Mesenchymal stem cell (in vitro differentiated cells and primary cell): ENCODE data around the gene FMN1.
"Not testable (repeated sequence)": the region's sequence is repeated elsewhere in the genome, so short reads cannot be mapped to it uniquely, and the experiment has no call there.

Experiments used
- DNase-seq: peaks from one replicate; pipeline ENCODE4 v3.0.0-alpha.2; 2013
- H2AFZ ChIP-seq: one replicate; pipeline ENCODE4 v1.6.1; 2013; ENCODE audit warnings: low read depth, mild to moderate bottlenecking, control low read depth, inconsistent platforms, low read length, moderate library complexity
- H2AK5ac ChIP-seq: 2 replicates; pipeline ENCODE4 v1.6.1; 2013; ENCODE audit warnings: low read length, moderate library complexity, mild to moderate bottlenecking, inconsistent platforms; ENCODE audit not compliant: severe bottlenecking
- H2BK120ac ChIP-seq: one replicate; pipeline ENCODE4 v1.6.1; 2013; ENCODE audit warnings: low read depth, mild to moderate bottlenecking, inconsistent platforms, low read length, moderate library complexity
- H2BK12ac ChIP-seq, 2 experiments: one replicate each; pipeline ENCODE4 v1.6.1; 2013; ENCODE audit warnings: inconsistent platforms in 2 of 2, low read length in 2 of 2, mild to moderate bottlenecking in 2 of 2, moderate library complexity in 2 of 2, control low read depth in 1 of 2
- H2BK15ac ChIP-seq: one replicate; pipeline ENCODE4 v1.6.1; 2013; ENCODE audit warnings: mild to moderate bottlenecking, low read depth, inconsistent platforms; ENCODE audit not compliant: poor library complexity, severe bottlenecking
- H2BK5ac ChIP-seq: 2 replicates; pipeline ENCODE4 v1.6.1; 2013; ENCODE audit warnings: low read depth, mild to moderate bottlenecking, low read length, control low read depth, inconsistent platforms; ENCODE audit not compliant: poor library complexity, severe bottlenecking
- H3K14ac ChIP-seq, 2 experiments: one replicate each; pipeline ENCODE4 v1.6.1; 2013; ENCODE audit warnings: inconsistent platforms in 2 of 2, low read length in 2 of 2, control low read depth in 1 of 2, mild to moderate bottlenecking in 1 of 2, moderate library complexity in 1 of 2
- H3K18ac ChIP-seq, 2 experiments: one replicate each; pipeline ENCODE4 v1.6.1; 2013; ENCODE audit warnings: inconsistent platforms in 2 of 2, low read length in 2 of 2, control low read depth in 1 of 2, low read depth in 1 of 2, mild to moderate bottlenecking in 1 of 2
- H3K23ac ChIP-seq, 2 experiments: one replicate each; pipeline ENCODE4 v1.6.1; 2013; ENCODE audit warnings: inconsistent platforms in 2 of 2, low read length in 2 of 2, mild to moderate bottlenecking in 2 of 2, moderate library complexity in 2 of 2, control low read depth in 1 of 2
- H3K27ac ChIP-seq: 2 replicates; pipeline ENCODE4 v1.5.1; 2013; ENCODE audit warnings: mild to moderate bottlenecking, moderate library complexity, low read length, control low read depth, inconsistent platforms; ENCODE audit not compliant: poor library complexity, severe bottlenecking
- H3K27me3 ChIP-seq, 2 experiments: 2 replicates each; pipeline versions ENCODE4 v1.6.1 to v1.7.0; 2013; ENCODE audit warnings: low read length in 2 of 2, mild to moderate bottlenecking in 2 of 2, moderate library complexity in 2 of 2, control low read depth in 1 of 2, inconsistent platforms in 1 of 2; ENCODE audit not compliant: control insufficient read depth in 1 of 2, insufficient read depth in 1 of 2
- H3K36me3 ChIP-seq, 2 experiments: 2 replicates each; pipeline versions ENCODE4 v1.6.1 to v1.7.0; 2013; ENCODE audit warnings: low read length in 2 of 2, control low read depth in 1 of 2, inconsistent platforms in 1 of 2, low read depth in 1 of 2, mild to moderate bottlenecking in 1 of 2; ENCODE audit not compliant: insufficient read depth in 2 of 2, control insufficient read depth in 1 of 2
- H3K4ac ChIP-seq, 2 experiments: one replicate each; pipeline ENCODE4 v1.6.1; 2013; ENCODE audit warnings: inconsistent platforms in 2 of 2, low read length in 2 of 2, mild to moderate bottlenecking in 2 of 2, moderate library complexity in 2 of 2, control low read depth in 1 of 2, low read depth in 1 of 2
- H3K4me1 ChIP-seq: 2 replicates; pipeline ENCODE4 v1.6.1; 2013; ENCODE audit warnings: low read depth, low read length, control low read depth; ENCODE audit not compliant: control insufficient read depth, insufficient read depth
- H3K4me2 ChIP-seq: 2 replicates; pipeline ENCODE4 v1.6.1; 2013; ENCODE audit warnings: low read length, mild to moderate bottlenecking, inconsistent platforms; ENCODE audit not compliant: poor library complexity, severe bottlenecking
- H3K4me3 ChIP-seq, 2 experiments: 2 replicates each; pipeline versions ENCODE4 v1.5.1 to v1.7.0; 2013; ENCODE audit warnings: low read length in 2 of 2, mild to moderate bottlenecking in 2 of 2, control low read depth in 1 of 2, low read depth in 1 of 2; ENCODE audit not compliant: insufficient read depth in 1 of 2
- H3K79me1 ChIP-seq: replicated peaks from 2 replicates; pipeline ENCODE4 v1.6.1; 2013; ENCODE audit warnings: mild to moderate bottlenecking, control low read depth, low read length, inconsistent platforms; ENCODE audit not compliant: poor library complexity, severe bottlenecking
- H3K9ac ChIP-seq: 2 replicates; pipeline ENCODE4 v1.7.0; 2013; ENCODE audit warnings: mild to moderate bottlenecking, low read length, moderate library complexity
- H3K9me3 ChIP-seq: 2 replicates; pipeline ENCODE4 v1.7.0; 2013; ENCODE audit warnings: mild to moderate bottlenecking, low read length; ENCODE audit not compliant: control insufficient read depth
- H4K8ac ChIP-seq: one replicate; pipeline ENCODE4 v1.6.1; 2013; ENCODE audit warnings: inconsistent platforms, mild to moderate bottlenecking, low read length, moderate library complexity
- H4K91ac ChIP-seq: one replicate; pipeline ENCODE4 v1.6.1; 2013; ENCODE audit warnings: mild to moderate bottlenecking, low read length, inconsistent platforms
- WGBS: methylation state at CpG from one replicate; pipeline ENCODE4 v1.1.7; 2013; ENCODE audit warnings: mixed read lengths; 5-methylcytosine and 5-hydroxymethylcytosine counted together

Gene FMN1

GRCh38 chr15:32851572-32851971, 342.9 kb downstream of the FMN1 start:
- no peak overlapping the region for H3K4me2 ChIP-seq
- peak overlapping the region; percentile 52 for H2BK15ac ChIP-seq
- no peak overlapping the region for H3K4ac ChIP-seq
- H3K27ac ChIP-seq, result no peak overlapping the region
- peak overlapping the region; percentile 43 for H3K9ac ChIP-seq
- no peaks in the 10 kb centered on the region for H3K27me3 ChIP-seq
- no peak overlapping the region for H2BK12ac ChIP-seq
- H3K79me1 ChIP-seq, result no peaks in the 10 kb centered on the region
- DNase-seq, result no peak
- no peak overlapping the region for H3K23ac ChIP-seq
- no peak overlapping the region for H4K8ac ChIP-seq
- H3K18ac ChIP-seq, result no peak overlapping the region
- no peaks in the 10 kb centered on the region for H3K9me3 ChIP-seq
- no peak overlapping the region for H2BK5ac ChIP-seq
- H2BK120ac ChIP-seq, result no peak overlapping the region
- no CpG with 5 or more reads among the region's 5 CpGs for WGBS
- H3K36me3 ChIP-seq, result no peaks in the 10 kb centered on the region
- H4K91ac ChIP-seq, result no peak overlapping the region
- peak overlapping the region; percentile 90 for H2AK5ac ChIP-seq
- H3K4me1 ChIP-seq, result no peaks in the 10 kb centered on the region
- no peak overlapping the region for H2AFZ ChIP-seq
- no peak overlapping the region for H3K14ac ChIP-seq
- no peak overlapping the region for H3K4me3 ChIP-seq

GRCh38 chr15:32849769-32850668, 344.5 kb downstream of the FMN1 start:
- peak overlapping the region; percentile 59 for H3K27ac ChIP-seq
- no peak overlapping the region for H2BK12ac ChIP-seq
- no peaks in the 10 kb centered on the region for H3K9me3 ChIP-seq
- no peak overlapping the region for H3K4me3 ChIP-seq
- 90% methylated on average over 8 of the region's 11 CpGs for WGBS
- no peak overlapping the region for H2AK5ac ChIP-seq
- DNase-seq, result peak; percentile 88
- no peak overlapping the region for H4K91ac ChIP-seq
- peak overlapping the region; percentile 31 for H2BK5ac ChIP-seq
- H3K4ac ChIP-seq, result no peak overlapping the region
- H3K79me1 ChIP-seq, result no peaks in the 10 kb centered on the region
- no peak overlapping the region for H4K8ac ChIP-seq
- H3K4me1 ChIP-seq, result no peaks in the 10 kb centered on the region
- no peak overlapping the region for H3K14ac ChIP-seq
- no peaks in the 10 kb centered on the region for H3K27me3 ChIP-seq
- no peak overlapping the region for H3K9ac ChIP-seq
- no peak overlapping the region for H2BK15ac ChIP-seq
- no peaks in the 10 kb centered on the region for H3K36me3 ChIP-seq
- H2BK120ac ChIP-seq, result no peak overlapping the region
- no peak overlapping the region for H2AFZ ChIP-seq
- H3K23ac ChIP-seq, result no peak overlapping the region
- peak overlapping the region; percentile 24 to 33 for H3K18ac ChIP-seq
- H3K4me2 ChIP-seq, result no peak overlapping the region

GRCh38 chr15:32846671-32847070, 347.8 kb downstream of the FMN1 start:
- H4K8ac ChIP-seq, H3K18ac ChIP-seq, H3K27ac ChIP-seq, H3K23ac ChIP-seq, H3K36me3 ChIP-seq, H2AFZ ChIP-seq, H2BK12ac ChIP-seq, H2AK5ac ChIP-seq, H3K14ac ChIP-seq, H3K4me3 ChIP-seq, H3K4ac ChIP-seq, H3K9ac ChIP-seq, H2BK5ac ChIP-seq, H2BK120ac ChIP-seq, DNase-seq, H3K27me3 ChIP-seq, H3K9me3 ChIP-seq, H3K4me2 ChIP-seq, H2BK15ac ChIP-seq, H3K79me1 ChIP-seq, H3K4me1 ChIP-seq, H4K91ac ChIP-seq: not testable (repeated sequence)
- WGBS, result no CpG with 5 or more reads among the region's 2 CpGs

- H3K23ac ChIP-seq, result no peak overlapping the region
- 88% methylated on average over 2 of the region's 2 CpGs for WGBS
- no peak overlapping the region for H4K8ac ChIP-seq
- no peak overlapping the region for H3K18ac ChIP-seq
- H3K27ac ChIP-seq, result no peak overlapping the region
- H2BK5ac ChIP-seq, result no peak overlapping the region
- H2AFZ ChIP-seq, result no peak overlapping the region
- peak; percentile 55 for DNase-seq
- H2BK120ac ChIP-seq, result no peak overlapping the region
- H4K91ac ChIP-seq, result no peak overlapping the region
- H3K36me3 ChIP-seq, result no peaks in the 10 kb centered on the region
- H3K4me1 ChIP-seq, result peaks cover under 1% of the 10 kb centered on the region
- H3K79me1 ChIP-seq, result no peaks in the 10 kb centered on the region
- no peak overlapping the region for H2BK15ac ChIP-seq
- no peak overlapping the region for H3K4ac ChIP-seq
- no peaks in the 10 kb centered on the region for H3K9me3 ChIP-seq
- H3K27me3 ChIP-seq, result no peaks in the 10 kb centered on the region
- no peak overlapping the region for H2BK12ac ChIP-seq
- H3K14ac ChIP-seq, result no peak overlapping the region
- no peak overlapping the region for H2AK5ac ChIP-seq
- peak overlapping the region; percentile 15 for H3K9ac ChIP-seq
- no peak overlapping the region for H3K4me2 ChIP-seq
- H3K4me3 ChIP-seq, result no peak overlapping the region
These were observed 350.3 kb downstream of the FMN1 start for GRCh38 chr15:32844118-32844711.
